GM12878 (cell line): Measurements from ENCODE around the gene HDAC2.

Experiments used
- CBX5 ChIP-seq: sonication (generic); IDR thresholded peaks from 2 replicates; pipeline ENCODE4 v1.6.1; 2016; ENCODE audit warnings: low read depth, moderate library complexity, mild to moderate bottlenecking, inconsistent platforms
- CHD1 ChIP-seq: IDR thresholded peaks from 2 replicates; pipeline ENCODE4 v1.6.1; 2012; ENCODE audit warnings: low read depth, low read length, improper control_type of control experiment
- CHD2 ChIP-seq: IDR thresholded peaks from 2 replicates; pipeline ENCODE4 v1.6.1; 2011; ENCODE audit warnings: low read depth, low read length, improper control_type of control experiment, borderline replicate concordance
- POLR2A ChIP-seq: IDR thresholded peaks from 2 replicates; pipeline ENCODE4 v1.6.1; 2011; ENCODE audit warnings: low read depth, mild to moderate bottlenecking, low read length
- POLR2AphosphoS5 ChIP-seq: IDR thresholded peaks from 2 replicates; pipeline ENCODE4 v1.6.1; 2011; ENCODE audit warnings: mild to moderate bottlenecking, low read length, inconsistent platforms
- RAD21 ChIP-seq: IDR thresholded peaks from 2 replicates; pipeline ENCODE4 v1.6.1; 2011; ENCODE audit warnings: mild to moderate bottlenecking, low read depth, low read length, moderate library complexity; ENCODE audit not compliant: insufficient read depth
- TAF1 ChIP-seq: IDR thresholded peaks from 2 replicates; pipeline ENCODE4 v1.6.1; 2011; ENCODE audit warnings: mild to moderate bottlenecking, low read depth, low read length, borderline replicate concordance
- TF ChIP-seq, protein P1 (sequence below): IDR thresholded peaks from 2 replicates; pipeline ENCODE4 v1.6.1; 2012; ENCODE audit warnings: low read length, inconsistent platforms
- TF ChIP-seq, protein P2 (sequence below): IDR thresholded peaks from 2 replicates; pipeline ENCODE4 v1.6.1; 2011; ENCODE audit warnings: low read depth, low read length, improper control_type of control experiment, borderline replicate concordance
- TF ChIP-seq, protein P3 (sequence below): fragments of 450-650 bp; conservative IDR thresholded peaks from 2 replicates; pipeline ENCODE4 v1.6.1; 2017; ENCODE audit warnings: mild to moderate bottlenecking, moderate library complexity

DNA sequence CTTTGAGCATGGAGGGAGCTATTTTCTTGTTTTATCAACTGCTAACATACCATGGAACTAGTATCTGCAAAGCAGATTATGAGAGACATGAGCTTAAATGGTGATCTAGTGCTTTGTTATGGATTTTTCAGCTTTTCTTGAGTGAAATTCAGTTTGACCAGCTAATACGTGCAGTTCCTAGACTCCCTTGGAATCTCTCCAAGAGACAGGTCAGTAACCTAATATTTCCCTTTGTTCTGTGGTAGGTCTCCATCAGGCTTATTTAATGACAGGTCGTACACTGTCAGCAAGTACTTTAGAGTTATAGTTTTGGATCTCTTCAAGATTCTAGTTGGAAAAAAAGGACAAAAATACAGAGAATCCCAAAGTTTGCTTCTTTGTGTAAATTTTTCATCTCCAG, 43.9 kb downstream of the HDAC2 start:
- TF ChIP-seq, protein P1, sequence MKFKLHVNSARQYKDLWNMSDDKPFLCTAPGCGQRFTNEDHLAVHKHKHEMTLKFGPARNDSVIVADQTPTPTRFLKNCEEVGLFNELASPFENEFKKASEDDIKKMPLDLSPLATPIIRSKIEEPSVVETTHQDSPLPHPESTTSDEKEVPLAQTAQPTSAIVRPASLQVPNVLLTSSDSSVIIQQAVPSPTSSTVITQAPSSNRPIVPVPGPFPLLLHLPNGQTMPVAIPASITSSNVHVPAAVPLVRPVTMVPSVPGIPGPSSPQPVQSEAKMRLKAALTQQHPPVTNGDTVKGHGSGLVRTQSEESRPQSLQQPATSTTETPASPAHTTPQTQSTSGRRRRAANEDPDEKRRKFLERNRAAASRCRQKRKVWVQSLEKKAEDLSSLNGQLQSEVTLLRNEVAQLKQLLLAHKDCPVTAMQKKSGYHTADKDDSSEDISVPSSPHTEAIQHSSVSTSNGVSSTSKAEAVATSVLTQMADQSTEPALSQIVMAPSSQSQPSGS, result no peak
- TF ChIP-seq CHD1 (no peak), POLR2A (no peak), TAF1 (no peak), RAD21 (no peak), CBX5 (no peak), CHD2 (no peak), POLR2AphosphoS5 (no peak)
- TF ChIP-seq, protein P2, sequence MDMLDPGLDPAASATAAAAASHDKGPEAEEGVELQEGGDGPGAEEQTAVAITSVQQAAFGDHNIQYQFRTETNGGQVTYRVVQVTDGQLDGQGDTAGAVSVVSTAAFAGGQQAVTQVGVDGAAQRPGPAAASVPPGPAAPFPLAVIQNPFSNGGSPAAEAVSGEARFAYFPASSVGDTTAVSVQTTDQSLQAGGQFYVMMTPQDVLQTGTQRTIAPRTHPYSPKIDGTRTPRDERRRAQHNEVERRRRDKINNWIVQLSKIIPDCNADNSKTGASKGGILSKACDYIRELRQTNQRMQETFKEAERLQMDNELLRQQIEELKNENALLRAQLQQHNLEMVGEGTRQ, result no peak
- TF ChIP-seq, protein P3, sequence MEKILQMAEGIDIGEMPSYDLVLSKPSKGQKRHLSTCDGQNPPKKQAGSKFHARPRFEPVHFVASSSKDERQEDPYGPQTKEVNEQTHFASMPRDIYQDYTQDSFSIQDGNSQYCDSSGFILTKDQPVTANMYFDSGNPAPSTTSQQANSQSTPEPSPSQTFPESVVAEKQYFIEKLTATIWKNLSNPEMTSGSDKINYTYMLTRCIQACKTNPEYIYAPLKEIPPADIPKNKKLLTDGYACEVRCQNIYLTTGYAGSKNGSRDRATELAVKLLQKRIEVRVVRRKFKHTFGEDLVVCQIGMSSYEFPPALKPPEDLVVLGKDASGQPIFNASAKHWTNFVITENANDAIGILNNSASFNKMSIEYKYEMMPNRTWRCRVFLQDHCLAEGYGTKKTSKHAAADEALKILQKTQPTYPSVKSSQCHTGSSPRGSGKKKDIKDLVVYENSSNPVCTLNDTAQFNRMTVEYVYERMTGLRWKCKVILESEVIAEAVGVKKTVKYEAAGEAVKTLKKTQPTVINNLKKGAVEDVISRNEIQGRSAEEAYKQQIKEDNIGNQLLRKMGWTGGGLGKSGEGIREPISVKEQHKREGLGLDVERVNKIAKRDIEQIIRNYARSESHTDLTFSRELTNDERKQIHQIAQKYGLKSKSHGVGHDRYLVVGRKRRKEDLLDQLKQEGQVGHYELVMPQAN, result no peak
